Stimulated activated CD4-positive, alpha-beta T cell treated with anti-CD3 and anti-CD28 coated beads, Interleukin-2, amount 100 ng/mL, for 48 hours (primary cell): ENCODE results near the gene TNNI3K.

ENCODE experiments used
- DNase-seq, 2 donors: peaks; one replicate each; pipeline ENCODE4 v3.0.0-alpha.2; 2020

The TNNI3K gene

GRCh38 chr1:74396933-74397332 lies 161.7 kb downstream of the TNNI3K start:
- no peak for DNase-seq

- DNase-seq = no peak
Measured at GRCh38 chr1:74399249-74399648, 164.1 kb downstream of the TNNI3K start.

GRCh38 chr1:74402873-74403272 lies 167.7 kb downstream of the TNNI3K start:
- DNase-seq = no peak

GRCh38 chr1:74403606-74404005 lies 168.4 kb downstream of the TNNI3K start:
- no peak for DNase-seq

- no peak for DNase-seq
Measured at GRCh38 chr1:74406759-74407158, 171.6 kb downstream of the TNNI3K start.

GRCh38 chr1:74407902-74408301 lies 172.7 kb downstream of the TNNI3K start:
- DNase-seq = no peak

- DNase-seq = no peak
Measured at GRCh38 chr1:74412244-74412643, 177.1 kb downstream of the TNNI3K start.

- no peak for DNase-seq
Measured at GRCh38 chr1:74415935-74416334, 180.7 kb downstream of the TNNI3K start.

GRCh38 chr1:74419611-74420010 lies 184.4 kb downstream of the TNNI3K start:
- no peak for DNase-seq

- no peak for DNase-seq
Measured at GRCh38 chr1:74420467-74420866, 185.3 kb downstream of the TNNI3K start.

GRCh38 chr1:74422421-74423292 lies 187.5 kb downstream of the TNNI3K start:
- no peak for DNase-seq

GRCh38 chr1:74423471-74423870 lies 188.3 kb downstream of the TNNI3K start:
- DNase-seq = no peak

GRCh38 chr1:74425676-74426075 lies 190.5 kb downstream of the TNNI3K start:
- DNase-seq = no peak

- DNase-seq = no peak
Measured at GRCh38 chr1:74426208-74426937, 191.2 kb downstream of the TNNI3K start.

- DNase-seq = no peak
Measured at GRCh38 chr1:74427681-74428080, 192.5 kb downstream of the TNNI3K start.

- DNase-seq = no peak
Measured at GRCh38 chr1:74429580-74429979, 194.4 kb downstream of the TNNI3K start.

- DNase-seq = no peak
Measured at GRCh38 chr1:74430342-74430934, 195.3 kb downstream of the TNNI3K start.

GRCh38 chr1:74431531-74431930 lies 196.3 kb downstream of the TNNI3K start:
- no peak for DNase-seq

GRCh38 chr1:74432325-74432724 lies 197.1 kb downstream of the TNNI3K start:
- no peak for DNase-seq

- no peak for DNase-seq
Measured at GRCh38 chr1:74434321-74434720, 199.1 kb downstream of the TNNI3K start.

- DNase-seq = no peak
Measured at GRCh38 chr1:74436078-74436477, 200.9 kb downstream of the TNNI3K start.

- no peak for DNase-seq
Measured at GRCh38 chr1:74437035-74437434, 201.8 kb downstream of the TNNI3K start.

GRCh38 chr1:74452035-74452434 lies 216.8 kb downstream of the TNNI3K start:
- no peak for DNase-seq

GRCh38 chr1:74453277-74453676 lies 218.1 kb downstream of the TNNI3K start:
- no peak for DNase-seq
